ENCODE measurements around the gene MSANTD1. TPM values are rescaled to one million over a fixed set of nuclear protein-coding genes. Genes with fewer than 3 reads are reported as not detected.
A peak's percentile ranks its signal among the peaks of the same experiment; 100 is the strongest.

Gene MSANTD1
- total and polyA plus RNA-seq, 8 donors: 0.31 to 5.8 (median 2.6) TPM; not detected in 2

DNA sequence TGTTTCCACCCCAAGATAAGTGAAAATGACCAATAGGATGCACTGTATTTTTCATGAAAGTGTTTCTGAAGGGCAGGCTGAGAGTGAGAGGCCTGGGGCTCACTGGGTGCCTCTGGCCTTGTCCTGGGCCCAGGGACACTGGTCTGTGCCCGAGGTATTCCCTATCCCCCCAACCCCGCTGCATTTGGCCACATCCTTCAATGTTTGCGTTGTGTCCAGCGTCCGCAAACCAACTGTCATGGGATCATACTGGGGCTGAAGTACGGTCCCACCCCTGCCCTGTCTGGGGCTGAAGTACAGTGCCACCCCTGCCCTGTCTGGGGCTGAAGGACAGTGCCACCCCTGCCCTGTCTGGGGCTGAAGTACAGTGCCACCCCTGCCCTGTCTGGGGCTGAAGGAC is 22.0 kb upstream of the MSANTD1 start:
- peak overlapping the region in 4 of 5 donors; percentile 17 to 74 (median 40) for H3K27ac ChIP-seq
- no peaks in the 10 kb centered on the region for H3K9me3 ChIP-seq
- DNase-seq: no peak
- intact Hi-C loops (cut with DNase I; ENCODE audit: low total_unique reads): no loop called here
- TF ChIP-seq POLR2AphosphoS5 (IDR thresholded peaks at IDR 0.05): no peak
- TF ChIP-seq, protein P1, sequence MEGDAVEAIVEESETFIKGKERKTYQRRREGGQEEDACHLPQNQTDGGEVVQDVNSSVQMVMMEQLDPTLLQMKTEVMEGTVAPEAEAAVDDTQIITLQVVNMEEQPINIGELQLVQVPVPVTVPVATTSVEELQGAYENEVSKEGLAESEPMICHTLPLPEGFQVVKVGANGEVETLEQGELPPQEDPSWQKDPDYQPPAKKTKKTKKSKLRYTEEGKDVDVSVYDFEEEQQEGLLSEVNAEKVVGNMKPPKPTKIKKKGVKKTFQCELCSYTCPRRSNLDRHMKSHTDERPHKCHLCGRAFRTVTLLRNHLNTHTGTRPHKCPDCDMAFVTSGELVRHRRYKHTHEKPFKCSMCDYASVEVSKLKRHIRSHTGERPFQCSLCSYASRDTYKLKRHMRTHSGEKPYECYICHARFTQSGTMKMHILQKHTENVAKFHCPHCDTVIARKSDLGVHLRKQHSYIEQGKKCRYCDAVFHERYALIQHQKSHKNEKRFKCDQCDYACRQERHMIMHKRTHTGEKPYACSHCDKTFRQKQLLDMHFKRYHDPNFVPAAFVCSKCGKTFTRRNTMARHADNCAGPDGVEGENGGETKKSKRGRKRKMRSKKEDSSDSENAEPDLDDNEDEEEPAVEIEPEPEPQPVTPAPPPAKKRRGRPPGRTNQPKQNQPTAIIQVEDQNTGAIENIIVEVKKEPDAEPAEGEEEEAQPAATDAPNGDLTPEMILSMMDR (IDR thresholded peaks at IDR 0.05): no peak
- no peak for TF ChIP-seq POLR2A (IDR thresholded peaks at IDR 0.05)
- H3K4me1 ChIP-seq: peaks cover 0 to 15% (median 7%) of the 10 kb centered on the region in 4 donors
- 84 to 92% (median 84%) methylated on average over 2 to 6 of the region's 6 CpGs for WGBS, 5 donors
- no peak overlapping the region for H3K4me3 ChIP-seq
- H3K36me3 ChIP-seq: peaks cover 74 to 95% (median 94%) of the 10 kb centered on the region in 4 donors
- no peaks in the 10 kb centered on the region for H3K27me3 ChIP-seq

DNA sequence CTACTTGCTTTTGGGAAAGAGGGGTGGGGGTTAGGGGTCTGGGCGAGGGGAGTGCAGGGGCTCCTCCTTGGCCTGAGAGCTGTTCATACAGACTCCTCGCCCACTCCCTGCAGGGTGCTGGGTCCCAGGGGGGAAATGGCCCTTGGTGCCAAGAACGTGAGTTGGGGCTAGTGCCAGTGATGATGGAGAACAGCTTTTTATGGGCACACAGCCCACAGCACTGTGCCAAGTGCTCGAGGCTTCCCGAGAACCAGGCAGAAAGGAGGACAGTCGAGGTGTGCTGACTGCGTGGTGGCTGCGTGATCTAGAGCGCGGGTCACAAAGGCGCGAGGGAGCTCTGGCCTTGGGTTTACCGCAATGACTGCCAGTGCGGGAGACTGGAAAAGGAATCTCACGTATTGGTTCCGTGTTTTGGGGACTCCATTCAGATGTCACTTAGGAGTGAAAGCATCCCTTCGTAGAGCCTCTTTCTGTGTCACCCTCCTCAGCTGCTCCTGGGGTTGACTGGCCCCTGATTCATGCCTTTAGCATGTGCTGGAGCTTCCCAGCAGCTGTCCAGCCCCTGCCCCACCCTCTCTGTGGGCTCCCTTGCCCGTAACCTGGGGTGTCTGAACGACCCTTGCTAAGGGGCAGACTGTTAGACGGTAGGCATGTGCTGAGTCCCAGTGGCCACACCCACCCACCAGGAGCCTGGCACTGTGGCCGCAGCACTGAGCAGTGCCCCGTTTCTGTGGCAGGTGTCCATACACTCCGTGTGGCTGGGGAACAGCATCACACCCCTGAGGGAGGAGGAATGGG is 20.9 kb upstream of the MSANTD1 start:
- intact Hi-C loops (cut with DNase I; ENCODE audit: low total_unique reads): no loop called here
- Histone ChIP-seq H3K4me3 (no peak overlapping the region), H3K36me3 (peaks cover 75 to 95% (median 94%) of the 10 kb centered on the region in 4 donors), H3K4me1 (peaks cover 0 to 15% (median 7%) of the 10 kb centered on the region in 4 donors), H3K27me3 (no peaks in the 10 kb centered on the region), H3K9me3 (no peaks in the 10 kb centered on the region), H3K27ac (no peak overlapping the region)
- DNase-seq: no peak
- WGBS, 5 donors: 80 to 89% (median 85%) methylated on average over 23 of the region's 23 CpGs
- no peak for TF ChIP-seq EP300 (IDR thresholded peaks at IDR 0.05)
- TF ChIP-seq POLR2AphosphoS5 (IDR thresholded peaks at IDR 0.05): no peak
- no peak for TF ChIP-seq POLR2A (IDR thresholded peaks at IDR 0.05)
- TF ChIP-seq, protein P1 (IDR thresholded peaks at IDR 0.05): no peak

DNA sequence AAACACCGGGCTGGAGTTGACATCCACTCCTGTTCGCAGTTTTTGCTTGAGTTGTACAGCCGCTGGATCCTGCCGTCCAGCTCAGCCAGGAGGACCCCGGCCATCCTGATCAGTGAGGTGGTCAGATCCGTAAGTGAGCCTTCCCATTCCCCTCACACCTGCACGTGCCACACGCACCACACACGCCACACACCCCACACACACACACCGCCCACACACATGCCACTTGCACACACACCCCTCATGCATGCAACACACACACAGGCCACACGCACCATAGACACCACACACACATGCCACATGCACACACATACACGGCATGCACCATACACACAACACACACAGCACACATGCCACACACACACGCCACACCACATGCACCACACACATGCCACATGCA is 20.1 kb upstream of the MSANTD1 start:
- WGBS, 5 donors: 89 to 98% (median 97%) methylated on average over 13 of the region's 13 CpGs
- Histone ChIP-seq H3K27ac (no peak overlapping the region), H3K4me1 (peaks cover 0 to 15% (median 7%) of the 10 kb centered on the region in 4 donors), H3K27me3 (no peaks in the 10 kb centered on the region), H3K9me3 (no peaks in the 10 kb centered on the region), H3K4me3 (no peak overlapping the region), H3K36me3 (peaks cover 71 to 95% (median 94%) of the 10 kb centered on the region in 4 donors)
- intact Hi-C loops (cut with DNase I; ENCODE audit: low total_unique reads): no loop called here
- no peak for DNase-seq
- TF ChIP-seq POLR2A (IDR thresholded peaks at IDR 0.05): no peak

DNA sequence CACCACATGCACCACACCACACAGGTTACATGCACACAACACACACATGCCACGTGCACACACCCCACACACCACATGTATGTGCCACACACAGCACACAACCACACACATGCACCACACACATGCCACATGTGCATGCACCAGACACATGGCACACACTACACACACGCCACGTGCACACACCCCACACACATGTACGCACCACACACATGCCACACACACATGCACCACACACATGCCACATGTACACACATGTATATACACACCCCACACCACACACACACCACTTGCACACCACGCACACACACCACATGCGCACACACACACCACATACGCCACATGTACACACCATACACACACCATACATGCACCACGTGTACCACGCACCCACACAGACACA is 19.6 kb upstream of the MSANTD1 start:
- H3K9me3 ChIP-seq: no peaks in the 10 kb centered on the region
- H3K27ac ChIP-seq: no peak overlapping the region
- WGBS, 5 donors: 96 to 99% (median 97%) methylated on average over 8 to 9 of the region's 9 CpGs
- intact Hi-C loops (cut with DNase I; ENCODE audit: low total_unique reads): no loop called here
- no peaks in the 10 kb centered on the region for H3K27me3 ChIP-seq
- no peak overlapping the region for H3K4me3 ChIP-seq
- peaks cover 0 to 15% (median 7%) of the 10 kb centered on the region in 4 donors for H3K4me1 ChIP-seq
- no peak for TF ChIP-seq POLR2AphosphoS5 (IDR thresholded peaks at IDR 0.05)
- TF ChIP-seq, protein P1 (IDR thresholded peaks at IDR 0.05): no peak
- DNase-seq: no peak
- H3K36me3 ChIP-seq: peaks cover 71 to 95% (median 94%) of the 10 kb centered on the region in 4 donors

DNA sequence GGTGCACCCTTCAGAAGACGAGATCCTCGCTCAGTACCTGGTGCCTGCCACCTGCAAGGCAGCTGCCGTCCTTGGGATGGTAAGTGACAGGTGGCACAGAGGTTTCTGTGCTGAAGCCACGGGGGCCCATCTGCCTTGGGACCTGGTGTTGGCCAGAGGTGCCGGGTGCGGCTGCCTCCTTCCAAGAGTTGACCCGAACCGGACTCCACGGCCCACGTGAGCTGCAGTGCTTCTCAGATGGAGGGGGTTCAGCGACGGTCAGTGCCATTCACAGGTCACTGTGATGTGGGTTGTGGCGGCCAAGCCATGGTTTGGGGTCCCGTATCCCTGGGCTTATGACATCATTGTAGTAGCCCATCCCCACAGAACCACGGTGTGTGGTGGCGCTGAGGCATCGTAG is 19.0 kb upstream of the MSANTD1 start:
- Histone ChIP-seq H3K4me1 (peaks cover 0 to 15% (median 7%) of the 10 kb centered on the region in 4 donors), H3K4me3 (no peak overlapping the region), H3K36me3 (peaks cover 71 to 95% (median 94%) of the 10 kb centered on the region in 4 donors), H3K27ac (no peak overlapping the region), H3K9me3 (no peaks in the 10 kb centered on the region), H3K27me3 (no peaks in the 10 kb centered on the region)
- TF ChIP-seq, protein P1 (IDR thresholded peaks at IDR 0.05): no peak
- no peak for TF ChIP-seq EP300 (IDR thresholded peaks at IDR 0.05)
- no peak for TF ChIP-seq POLR2A (IDR thresholded peaks at IDR 0.05)
- no peak for TF ChIP-seq POLR2AphosphoS5 (IDR thresholded peaks at IDR 0.05)
- WGBS, 5 donors: 96 to 100% (median 97%) methylated on average over 6 to 17 of the region's 17 CpGs
- DNase-seq: no peak
- intact Hi-C loops (cut with DNase I; ENCODE audit: low total_unique reads): no loop called here
